Measurements from ENCODE around the gene KCNMA1.

KCNMA1 gene

GRCh38 chr10:76892766-76893479 lies 744.7 kb downstream of the KCNMA1 start:
- DNase-seq, result no peak

- DNase-seq, result no peak
These were observed 750.2 kb downstream of the KCNMA1 start for GRCh38 chr10:76887223-76888010.

- no peak for DNase-seq
These were observed 751.8 kb downstream of the KCNMA1 start for GRCh38 chr10:76885816-76886215.

GRCh38 chr10:76884673-76885275 lies 752.8 kb downstream of the KCNMA1 start:
- no peak for DNase-seq

- no peak for DNase-seq
These were observed 754.0 kb downstream of the KCNMA1 start for GRCh38 chr10:76883596-76883995.

- DNase-seq, result no peak
These were observed 754.8 kb downstream of the KCNMA1 start for GRCh38 chr10:76882796-76883195.

GRCh38 chr10:76882245-76882644 lies 755.4 kb downstream of the KCNMA1 start:
- DNase-seq, result no peak

- no peak for DNase-seq
These were observed 756.0 kb downstream of the KCNMA1 start for GRCh38 chr10:76881477-76882220.

GRCh38 chr10:76880931-76881330 lies 756.7 kb downstream of the KCNMA1 start:
- DNase-seq, result no peak

- no peak for DNase-seq
These were observed 758.3 kb downstream of the KCNMA1 start for GRCh38 chr10:76879116-76879913.

GRCh38 chr10:76878514-76878913 lies 759.1 kb downstream of the KCNMA1 start:
- no peak for DNase-seq

- no peak for DNase-seq
These were observed 762.7 kb downstream of the KCNMA1 start for GRCh38 chr10:76874896-76875295.

- no peak for DNase-seq
These were observed 763.4 kb downstream of the KCNMA1 start for GRCh38 chr10:76874176-76874575.

- no peak for DNase-seq
These were observed 765.8 kb downstream of the KCNMA1 start for GRCh38 chr10:76871697-76872295.

GRCh38 chr10:76869931-76870330 lies 767.7 kb downstream of the KCNMA1 start:
- no peak for DNase-seq

- no peak for DNase-seq
These were observed 769.3 kb downstream of the KCNMA1 start for GRCh38 chr10:76868098-76868977.

GRCh38 chr10:76866841-76867586 lies 770.6 kb downstream of the KCNMA1 start:
- DNase-seq, result no peak

- DNase-seq, result no peak
These were observed 772.7 kb downstream of the KCNMA1 start for GRCh38 chr10:76864922-76865321.

- DNase-seq, result no peak
These were observed 778.9 kb downstream of the KCNMA1 start for GRCh38 chr10:76858721-76859120.

- no peak for DNase-seq
These were observed 796.8 kb downstream of the KCNMA1 start for GRCh38 chr10:76840802-76841201.

Measured in NCI-H1105 (cell line).